HG03159 (cell line): Measurements from ENCODE around the gene FNDC1.
A peak's percentile ranks its signal among the peaks of the same experiment; 100 is the strongest.

Experiments
- ATAC-seq: cut with Tn5 transposase; IDR thresholded peaks from one replicate; pipeline ENCODE4 v1.9.1; 2021; ENCODE audit warnings: mild to moderate bottlenecking, moderate library complexity; ENCODE audit not compliant: unreplicated experiment

FNDC1 gene

DNA sequence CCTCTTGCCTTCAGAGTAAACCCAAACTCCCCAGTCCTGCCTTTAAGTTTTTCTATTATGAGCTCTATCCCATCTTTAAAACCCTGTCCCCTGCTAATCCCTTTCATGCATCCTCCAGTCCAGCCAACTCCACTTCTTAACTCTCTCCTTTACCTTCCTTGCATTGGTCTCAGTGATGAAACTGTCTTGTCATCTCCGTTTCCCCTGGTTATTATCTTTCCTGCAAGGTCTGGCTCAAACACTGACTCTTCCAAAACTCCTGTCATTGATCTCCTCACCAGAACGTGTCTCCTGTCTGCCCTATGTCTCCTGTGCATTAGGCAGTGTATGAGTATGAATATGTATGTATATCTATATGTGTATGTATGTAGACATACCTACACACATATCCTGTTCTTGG lies 11.8 kb upstream of the FNDC1 start:
- ATAC-seq: no peak

GRCh38 chr6:159161839-159162238 lies 7.4 kb upstream of the FNDC1 start:
- ATAC-seq: no peak

GRCh38 chr6:159163901-159164370 lies 5.3 kb upstream of the FNDC1 start:
- ATAC-seq: no peak

- no peak for ATAC-seq
Measured at GRCh38 chr6:159168536-159169192, 536 bp upstream of the FNDC1 start.

- no peak for ATAC-seq
Measured at GRCh38 chr6:159169557-159170332, 545 bp downstream of the FNDC1 start.

DNA sequence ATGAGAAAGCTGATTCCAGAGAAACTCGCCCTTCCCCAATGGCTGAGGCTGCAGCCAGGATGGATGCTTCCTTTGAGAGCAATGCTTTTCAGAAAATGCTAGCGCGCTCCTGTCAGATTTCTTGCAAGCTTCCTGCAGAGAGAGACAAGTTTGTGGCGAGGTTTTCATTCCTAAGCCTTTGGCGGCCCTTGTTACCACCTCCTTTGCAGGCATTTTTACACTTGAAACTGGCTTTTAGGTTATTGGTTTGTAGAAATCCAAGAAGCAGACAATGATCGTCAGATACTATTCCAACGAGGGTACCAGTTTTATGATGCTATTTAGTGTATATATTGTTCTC lies 1.1 kb downstream of the FNDC1 start:
- no peak for ATAC-seq

GRCh38 chr6:159170999-159171712 lies 2.0 kb downstream of the FNDC1 start:
- no peak for ATAC-seq

DNA sequence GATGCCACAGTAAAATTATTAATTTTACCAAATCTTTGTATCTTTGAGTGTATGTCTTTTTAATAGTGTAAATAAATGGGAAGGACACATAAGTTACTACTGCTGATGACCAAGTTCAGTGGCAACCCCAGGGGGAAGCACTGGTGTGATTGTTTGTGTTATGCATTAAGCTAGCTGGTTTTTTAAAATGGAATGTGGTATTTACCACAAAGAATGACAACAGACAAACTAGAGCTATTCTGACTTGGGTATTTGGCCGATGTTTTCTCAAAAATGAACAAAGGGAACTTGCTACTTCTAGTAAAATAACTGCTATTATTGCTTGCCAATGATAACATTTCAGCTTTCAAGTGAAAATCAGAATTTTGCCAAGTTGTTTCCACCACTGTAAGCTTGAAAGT lies 2.9 kb downstream of the FNDC1 start:
- no peak for ATAC-seq

GRCh38 chr6:159174263-159174969 lies 5.2 kb downstream of the FNDC1 start:
- peak; percentile 80 for ATAC-seq

DNA sequence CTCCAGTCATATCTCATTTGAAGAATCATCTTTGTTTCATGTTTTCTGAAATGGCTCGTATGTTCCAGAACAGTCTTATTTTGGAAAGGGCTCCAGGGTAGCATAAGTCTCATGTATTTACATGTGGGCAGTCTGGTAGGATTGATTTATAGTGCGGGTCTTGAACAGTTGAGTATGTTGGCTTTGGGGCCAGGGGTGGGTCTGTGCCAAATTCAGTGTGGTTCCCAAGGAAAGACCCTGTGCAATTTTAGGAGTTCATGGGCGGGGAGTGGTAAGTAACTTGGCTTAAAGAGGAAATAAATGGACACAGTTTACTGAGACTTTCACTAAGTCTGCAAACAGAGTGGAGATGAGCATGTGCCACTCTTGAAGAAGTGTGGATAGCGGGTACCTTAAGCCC lies 7.7 kb downstream of the FNDC1 start:
- ATAC-seq: no peak

DNA sequence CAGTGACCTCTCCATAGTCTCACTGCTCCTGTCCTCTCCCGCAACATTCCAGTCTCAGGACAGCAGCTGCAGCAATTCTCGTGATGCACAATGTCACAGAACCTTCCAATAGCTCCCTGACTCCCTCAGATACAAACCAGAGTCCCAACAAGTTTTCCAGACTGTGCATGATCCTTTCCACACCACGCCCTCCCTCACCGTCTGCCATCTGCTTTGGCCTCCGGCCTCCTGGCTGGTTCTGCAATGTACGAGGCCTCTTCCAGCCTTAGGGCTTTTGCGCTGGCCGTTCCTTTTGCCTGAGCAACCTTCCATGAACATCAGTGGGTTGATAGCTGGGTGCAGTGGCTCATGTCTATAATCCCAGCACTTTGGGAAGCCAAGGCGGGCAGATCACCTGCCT lies 9.6 kb downstream of the FNDC1 start:
- ATAC-seq: no peak

DNA sequence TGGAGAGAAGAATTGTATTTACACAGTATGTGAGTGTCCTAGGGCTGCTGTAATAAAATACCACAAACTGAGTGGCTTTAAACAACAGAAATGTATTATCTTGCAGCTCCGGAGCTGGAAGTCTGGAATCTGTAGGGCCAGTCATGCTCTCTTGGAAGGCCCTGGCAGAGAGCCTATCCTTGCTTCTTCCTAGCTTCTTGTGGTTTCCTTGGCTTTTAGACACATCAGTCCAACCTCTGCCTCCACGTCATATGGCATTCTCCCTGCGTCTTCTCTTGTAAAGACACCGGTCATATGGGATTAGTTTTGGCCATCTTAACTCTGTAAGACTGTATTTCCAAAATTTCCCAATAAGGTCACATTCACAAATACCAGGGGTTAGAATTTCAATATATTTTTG lies 10.8 kb downstream of the FNDC1 start:
- no peak for ATAC-seq

DNA sequence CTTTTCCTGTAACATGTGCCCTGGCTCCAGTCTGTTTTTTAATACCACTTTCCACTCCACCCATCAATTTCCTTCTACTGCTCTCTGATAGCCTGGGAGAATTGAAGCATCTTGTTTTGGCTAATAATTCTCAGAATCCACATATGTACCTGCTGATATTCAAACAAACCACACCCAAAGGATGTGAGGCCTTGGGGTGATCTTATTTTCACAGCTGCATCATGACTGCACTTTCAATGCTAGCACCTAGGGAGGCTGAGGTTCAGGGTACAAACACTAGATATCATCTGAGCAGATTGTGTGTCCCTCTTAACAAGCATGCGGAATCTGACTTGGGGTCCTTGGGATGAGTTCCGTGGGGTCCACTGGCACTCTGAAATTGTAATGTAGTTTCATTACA lies 12.7 kb downstream of the FNDC1 start:
- no peak for ATAC-seq

DNA sequence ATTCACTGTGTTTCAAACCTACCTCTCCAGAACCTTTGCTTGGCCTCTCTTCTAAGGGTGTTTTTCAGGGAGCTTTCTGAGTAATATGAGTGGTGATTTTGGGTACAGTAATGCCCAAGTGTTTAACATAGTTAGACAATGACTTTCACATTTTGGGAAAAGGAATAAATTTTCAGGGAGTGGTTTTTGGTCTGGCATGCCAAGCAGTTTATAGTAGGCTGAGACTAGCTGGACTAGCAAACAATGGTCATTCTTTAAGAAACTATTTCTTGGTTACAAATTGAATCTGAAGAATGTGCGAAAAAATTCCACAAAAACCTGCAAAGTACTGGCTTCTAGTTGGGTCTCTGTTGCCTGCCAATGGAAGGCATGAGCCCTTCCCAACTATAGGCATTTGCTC lies 15.4 kb downstream of the FNDC1 start:
- no peak for ATAC-seq

DNA sequence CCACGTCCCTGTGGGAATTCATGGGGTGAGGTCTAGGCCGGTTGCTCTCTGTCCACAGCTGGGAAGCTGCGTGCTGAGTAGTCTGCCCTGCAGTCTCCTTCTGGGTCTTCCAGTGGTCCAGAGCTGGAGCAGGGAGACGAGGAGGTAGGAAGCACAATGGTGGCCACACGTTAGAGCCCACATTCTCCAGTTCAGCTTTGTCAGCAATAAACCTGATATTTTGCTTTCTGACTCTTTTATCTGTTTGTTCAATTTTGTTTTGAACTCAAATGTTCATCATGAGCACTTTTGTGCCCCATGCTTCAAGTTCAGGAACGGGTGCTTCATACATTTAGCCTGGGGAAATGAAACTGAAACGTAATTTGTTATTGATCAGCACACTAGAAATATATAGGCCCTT lies 21.3 kb downstream of the FNDC1 start:
- ATAC-seq: no peak

DNA sequence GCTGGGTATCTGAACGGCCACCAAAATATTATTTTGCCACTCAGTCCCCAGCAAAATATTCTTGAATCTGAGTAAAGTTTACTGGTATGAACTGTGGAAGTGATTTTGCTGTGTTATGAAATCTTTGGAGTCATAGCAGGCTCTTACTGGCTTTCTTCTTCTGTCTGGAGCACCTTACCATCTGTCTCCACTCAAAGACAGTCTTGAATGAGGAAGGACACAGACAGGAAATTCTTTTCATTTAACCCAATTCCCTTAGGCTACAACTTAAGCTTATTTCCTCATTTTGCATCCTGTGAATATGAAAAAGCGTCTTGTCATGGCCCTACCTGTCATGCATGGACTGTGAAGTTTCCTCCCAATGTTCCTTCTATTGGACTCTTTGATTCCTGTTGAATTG lies 24.7 kb downstream of the FNDC1 start:
- no peak for ATAC-seq

DNA sequence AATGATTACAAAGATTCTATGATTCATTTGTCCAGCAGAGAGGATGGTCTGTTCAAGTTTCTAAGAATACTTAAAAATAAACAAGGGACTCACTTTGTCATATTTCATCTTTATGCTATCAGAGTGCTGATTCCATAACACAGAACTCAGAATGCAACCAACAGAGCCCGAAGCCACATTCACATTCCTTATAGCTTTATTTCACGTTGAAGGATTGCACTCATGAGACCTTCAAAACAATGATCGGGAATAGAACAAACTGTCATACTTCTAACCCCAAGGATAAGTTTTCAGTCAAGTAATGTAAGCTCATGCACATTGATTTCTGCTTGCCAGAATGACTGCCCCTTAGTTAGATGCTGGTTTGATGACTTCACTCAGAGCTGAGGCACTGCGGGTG lies 25.2 kb downstream of the FNDC1 start:
- no peak for ATAC-seq

- ATAC-seq: no peak
Measured at GRCh38 chr6:159196430-159196975, 27.3 kb downstream of the FNDC1 start.

DNA sequence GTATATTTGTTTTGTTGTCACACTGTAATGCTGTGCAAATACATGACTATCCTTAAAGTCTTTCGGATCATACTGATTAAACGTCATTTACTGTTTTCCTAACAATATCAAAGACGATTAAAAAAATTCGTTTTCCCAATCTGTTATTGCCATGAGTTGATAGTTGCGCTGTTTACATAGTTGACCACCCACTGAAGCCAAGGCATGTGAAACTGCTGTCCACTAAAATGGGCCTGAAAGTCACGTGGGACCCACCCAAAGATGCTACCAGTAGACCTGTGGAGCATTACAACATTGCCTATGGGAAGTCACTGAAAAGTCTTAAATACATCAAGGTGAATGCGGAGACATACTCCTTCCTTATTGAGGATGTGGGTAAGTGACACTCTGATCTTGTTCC lies 28.1 kb downstream of the FNDC1 start:
- ATAC-seq: no peak

DNA sequence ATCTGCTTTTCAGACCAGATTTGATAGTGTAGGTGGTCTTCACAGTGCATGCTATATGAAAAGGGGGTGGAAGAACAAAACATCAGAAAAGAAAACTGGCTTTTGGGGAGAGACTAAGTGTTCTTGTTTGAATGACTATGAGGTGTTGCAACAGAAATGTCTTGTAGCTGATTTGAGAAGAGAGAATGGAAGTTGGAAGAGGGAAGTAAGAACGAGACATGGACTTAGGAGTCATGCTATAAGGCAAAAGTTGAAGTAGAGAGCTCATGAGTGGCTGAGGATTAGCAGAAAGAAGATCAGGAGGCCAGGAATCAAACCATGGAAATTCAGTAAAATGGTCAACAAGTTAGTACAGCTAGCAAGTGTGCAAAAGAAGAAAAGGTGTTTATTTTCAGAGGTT lies 32.1 kb downstream of the FNDC1 start:
- no peak for ATAC-seq
